ENCODE data around the gene RPS27A.

DNA sequence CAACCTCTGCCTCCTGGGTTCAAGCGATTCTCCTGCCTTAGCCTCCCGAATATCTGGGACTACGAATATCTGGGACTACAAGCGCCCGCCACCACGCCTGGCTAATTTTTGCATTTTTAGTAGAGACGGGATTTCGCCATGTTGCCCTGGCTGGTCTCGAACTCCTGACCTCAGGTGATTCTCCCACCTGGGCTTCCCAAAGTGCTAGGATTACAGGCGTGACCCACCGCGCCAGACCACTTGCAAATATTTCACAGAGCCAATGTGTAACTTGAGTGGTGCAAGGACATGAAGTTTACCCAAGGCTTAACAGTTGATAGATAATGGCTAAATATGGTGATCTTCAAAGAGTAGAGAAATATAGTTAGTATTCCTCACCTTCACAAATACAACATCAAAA is 50.6 kb downstream of the RPS27A start:
- no peak for TF ChIP-seq POLR2A (IDR thresholded peaks at IDR 0.05; ENCODE audit: low read length)
- no peak for TF ChIP-seq GATA1 (IDR thresholded peaks at IDR 0.05; ENCODE audit: low read depth, low read length)

Data from erythroblast (primary cell).